Measurements from ENCODE around the gene AGAP1. TPM values are rescaled to one million over a fixed set of nuclear protein-coding genes. Genes with fewer than 3 reads are reported as not detected.

Gene AGAP1
- total RNA-seq, 1 donor from 2014 or later = 44.0 TPM

GRCh38 chr2:235505181-235505741 lies 11.4 kb downstream of the AGAP1 start:
- no peak overlapping the region for H3K4me3 Mint-ChIP-seq

GRCh38 chr2:235506291-235506996 lies 12.6 kb downstream of the AGAP1 start:
- TF ChIP-seq CTCF (IDR thresholded peaks at IDR 0.05; ENCODE audit: unreplicated experiment) = no peak
- peaks cover 3% of the 10 kb centered on the region for H3K36me3 Mint-ChIP-seq
- peaks cover 26% of the 10 kb centered on the region for H3K4me1 Mint-ChIP-seq
- no peak overlapping the region for H3K4me3 Mint-ChIP-seq
- DNase-seq (ENCODE audit: low spot score in 2 of 2, unreplicated experiment in 2 of 2) = no peak
- no peaks in the 10 kb centered on the region for H3K27me3 Mint-ChIP-seq (ENCODE audit: low read depth)
- H3K27ac Mint-ChIP-seq = no peak overlapping the region
- peaks cover 3% of the 10 kb centered on the region for H3K9me3 Mint-ChIP-seq

More at GRCh38 chr2:235505181-235505741, 11.4 kb downstream of the AGAP1 start:
- Mint-ChIP-seq H3K36me3 (peaks cover 3% of the 10 kb centered on the region), H3K4me1 (peaks cover 33% of the 10 kb centered on the region), H3K27ac (peak overlapping the region; percentile 23), H3K9me3 (peaks cover 3% of the 10 kb centered on the region), H3K27me3 (ENCODE audit: low read depth) (no peaks in the 10 kb centered on the region)
- no peak for DNase-seq (ENCODE audit: low spot score in 2 of 2, unreplicated experiment in 2 of 2)
- TF ChIP-seq CTCF (IDR thresholded peaks at IDR 0.05; ENCODE audit: unreplicated experiment) = no peak

DNA sequence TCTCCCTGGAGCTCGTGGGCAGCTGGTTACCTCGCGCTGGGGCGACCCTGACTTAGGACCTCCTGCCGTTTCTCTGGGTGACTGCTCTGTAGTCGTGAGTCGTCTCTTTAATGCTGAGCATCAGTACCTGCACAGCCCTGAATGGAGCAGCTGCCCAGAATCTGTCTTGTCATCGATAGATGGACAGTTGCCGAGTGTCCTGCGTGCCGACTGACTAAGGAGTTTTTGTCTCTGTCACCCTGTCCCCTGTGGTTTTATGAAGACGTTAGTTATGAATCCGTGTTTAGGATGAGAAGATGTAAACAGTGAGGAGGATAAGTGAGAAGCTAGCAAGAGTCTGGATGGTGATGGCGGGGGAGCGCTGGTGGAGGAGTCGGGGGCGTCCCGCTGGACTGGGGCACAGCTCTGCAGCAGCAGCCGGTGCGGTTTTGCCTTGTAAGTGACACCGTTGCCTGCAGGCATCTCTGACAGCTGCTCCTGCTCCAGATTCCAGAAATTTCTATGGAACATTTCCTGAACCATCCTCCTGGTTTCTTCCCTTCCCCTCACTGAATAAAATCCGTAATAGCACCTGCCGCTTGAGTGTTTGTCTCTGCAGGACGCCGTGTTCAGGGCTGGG lies 13.3 kb downstream of the AGAP1 start:
- TF ChIP-seq CTCF (IDR thresholded peaks at IDR 0.05; ENCODE audit: unreplicated experiment) = no peak
- H3K36me3 Mint-ChIP-seq = peaks cover 3% of the 10 kb centered on the region
- H3K27ac Mint-ChIP-seq = no peak overlapping the region
- peaks cover 3% of the 10 kb centered on the region for H3K9me3 Mint-ChIP-seq
- DNase-seq (ENCODE audit: low spot score in 2 of 2, unreplicated experiment in 2 of 2) = no peak
- no peaks in the 10 kb centered on the region for H3K27me3 Mint-ChIP-seq (ENCODE audit: low read depth)
- H3K4me1 Mint-ChIP-seq = peaks cover 19% of the 10 kb centered on the region
- no peak overlapping the region for H3K4me3 Mint-ChIP-seq

GRCh38 chr2:235507928-235508327 lies 14.1 kb downstream of the AGAP1 start:
- no peak overlapping the region for H3K27ac Mint-ChIP-seq
- DNase-seq (ENCODE audit: low spot score in 2 of 2, unreplicated experiment in 2 of 2) = no peak

More at GRCh38 chr2:235507928-235508327, 14.1 kb downstream of the AGAP1 start:
- TF ChIP-seq CTCF (IDR thresholded peaks at IDR 0.05; ENCODE audit: unreplicated experiment) = no peak
- Mint-ChIP-seq H3K36me3 (peaks cover 3% of the 10 kb centered on the region), H3K9me3 (peaks cover 3% of the 10 kb centered on the region), H3K4me3 (no peak overlapping the region), H3K4me1 (peaks cover 12% of the 10 kb centered on the region), H3K27me3 (ENCODE audit: low read depth) (no peaks in the 10 kb centered on the region)

Measured in mesothelial cell of epicardium (in vitro differentiated cells).